PC-9 (cell line): ENCODE measurements around the gene CBX5.

Experiments used
- EZH2 ChIP-seq: fragments of 200-600 bp; sonication (generic); IDR thresholded peaks from 2 replicates; pipeline ENCODE4 v1.8.0; 2017; ENCODE audit warnings: antibody characterized with exemption, low read depth
- TF ChIP-seq, protein P1 (sequence below): fragments of 200-600 bp; sonication (generic); conservative IDR thresholded peaks from 2 replicates; pipeline ENCODE4 v1.6.1; 2017; ENCODE audit warnings: mixed run types, antibody characterized with exemption, mild to moderate bottlenecking, moderate library complexity

- no peak for TF ChIP-seq EZH2
- TF ChIP-seq, protein P1, sequence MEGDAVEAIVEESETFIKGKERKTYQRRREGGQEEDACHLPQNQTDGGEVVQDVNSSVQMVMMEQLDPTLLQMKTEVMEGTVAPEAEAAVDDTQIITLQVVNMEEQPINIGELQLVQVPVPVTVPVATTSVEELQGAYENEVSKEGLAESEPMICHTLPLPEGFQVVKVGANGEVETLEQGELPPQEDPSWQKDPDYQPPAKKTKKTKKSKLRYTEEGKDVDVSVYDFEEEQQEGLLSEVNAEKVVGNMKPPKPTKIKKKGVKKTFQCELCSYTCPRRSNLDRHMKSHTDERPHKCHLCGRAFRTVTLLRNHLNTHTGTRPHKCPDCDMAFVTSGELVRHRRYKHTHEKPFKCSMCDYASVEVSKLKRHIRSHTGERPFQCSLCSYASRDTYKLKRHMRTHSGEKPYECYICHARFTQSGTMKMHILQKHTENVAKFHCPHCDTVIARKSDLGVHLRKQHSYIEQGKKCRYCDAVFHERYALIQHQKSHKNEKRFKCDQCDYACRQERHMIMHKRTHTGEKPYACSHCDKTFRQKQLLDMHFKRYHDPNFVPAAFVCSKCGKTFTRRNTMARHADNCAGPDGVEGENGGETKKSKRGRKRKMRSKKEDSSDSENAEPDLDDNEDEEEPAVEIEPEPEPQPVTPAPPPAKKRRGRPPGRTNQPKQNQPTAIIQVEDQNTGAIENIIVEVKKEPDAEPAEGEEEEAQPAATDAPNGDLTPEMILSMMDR, result no peak
These were observed 20.5 kb downstream of the CBX5 start for GRCh38 chr12:54259194-54260011.
